ENCODE data around the gene MCF2.
"Not testable (repeated sequence)": the region's sequence is repeated elsewhere in the genome, so short reads cannot be mapped to it uniquely, and the experiment has no call there.

MCF2 gene

GRCh38 chrX:139708067-139708466 lies at the start of gene MCF2:
Gene MCF2 (minus strand): TSS chrX:139708167. CDS start chrX:139651744, 56,423 bp downstream.
- DNase-seq: no peak

- DNase-seq: no peak
Observed at GRCh38 chrX:139751053-139751452, 43.1 kb upstream of the MCF2 start.

- DNase-seq: no peak
Observed at GRCh38 chrX:139750390-139750789, 42.4 kb upstream of the MCF2 start.

- no peak for DNase-seq
Observed at GRCh38 chrX:139739138-139739537, 31.2 kb upstream of the MCF2 start.

GRCh38 chrX:139738581-139738980 lies 30.6 kb upstream of the MCF2 start:
- no peak for DNase-seq

GRCh38 chrX:139736151-139736550 lies 28.2 kb upstream of the MCF2 start:
- DNase-seq: no peak

- no peak for DNase-seq
Observed at GRCh38 chrX:139734996-139735395, 27.0 kb upstream of the MCF2 start.

GRCh38 chrX:139725720-139726119 lies 17.8 kb upstream of the MCF2 start:
- DNase-seq: no peak

- DNase-seq: no peak
Observed at GRCh38 chrX:139724626-139725025, 16.7 kb upstream of the MCF2 start.

GRCh38 chrX:139720979-139721378 lies 13.0 kb upstream of the MCF2 start:
- no peak for DNase-seq

- DNase-seq: no peak
Observed at GRCh38 chrX:139720136-139720535, 12.2 kb upstream of the MCF2 start.

- DNase-seq: no peak
Observed at GRCh38 chrX:139702658-139703057, 5.3 kb downstream of the MCF2 start.

GRCh38 chrX:139692908-139693307 lies 15.1 kb downstream of the MCF2 start:
- no peak for DNase-seq

GRCh38 chrX:139692506-139692849 lies 15.5 kb downstream of the MCF2 start:
- no peak for DNase-seq

- no peak for DNase-seq
Observed at GRCh38 chrX:139691843-139692505, 16.0 kb downstream of the MCF2 start.

GRCh38 chrX:139691493-139691842 lies 16.5 kb downstream of the MCF2 start:
- no peak for DNase-seq

GRCh38 chrX:139685175-139685574 lies 22.8 kb downstream of the MCF2 start:
- not testable (repeated sequence) for DNase-seq

GRCh38 chrX:139680356-139680755 lies 27.6 kb downstream of the MCF2 start:
- no peak for DNase-seq

GRCh38 chrX:139647597-139647996 lies 60.4 kb downstream of the MCF2 start:
- no peak for DNase-seq

- DNase-seq: no peak
Observed at GRCh38 chrX:139642241-139642927, 65.6 kb downstream of the MCF2 start.

- DNase-seq: no peak
Observed at GRCh38 chrX:139640259-139640658, 67.7 kb downstream of the MCF2 start.

- no peak for DNase-seq
Observed at GRCh38 chrX:139639253-139639652, 68.7 kb downstream of the MCF2 start.

- no peak for DNase-seq
Observed at GRCh38 chrX:139600105-139600504, 107.9 kb downstream of the MCF2 start.

- no peak for DNase-seq
Observed at GRCh38 chrX:139596068-139596467, 111.9 kb downstream of the MCF2 start.

- DNase-seq: no peak
Observed at GRCh38 chrX:139585613-139586012, 122.4 kb downstream of the MCF2 start.
